ENCODE data around the gene DDB1.
"Not testable (repeated sequence)": the region's sequence is repeated elsewhere in the genome, so short reads cannot be mapped to it uniquely, and the experiment has no call there.

The DDB1 gene

DNA sequence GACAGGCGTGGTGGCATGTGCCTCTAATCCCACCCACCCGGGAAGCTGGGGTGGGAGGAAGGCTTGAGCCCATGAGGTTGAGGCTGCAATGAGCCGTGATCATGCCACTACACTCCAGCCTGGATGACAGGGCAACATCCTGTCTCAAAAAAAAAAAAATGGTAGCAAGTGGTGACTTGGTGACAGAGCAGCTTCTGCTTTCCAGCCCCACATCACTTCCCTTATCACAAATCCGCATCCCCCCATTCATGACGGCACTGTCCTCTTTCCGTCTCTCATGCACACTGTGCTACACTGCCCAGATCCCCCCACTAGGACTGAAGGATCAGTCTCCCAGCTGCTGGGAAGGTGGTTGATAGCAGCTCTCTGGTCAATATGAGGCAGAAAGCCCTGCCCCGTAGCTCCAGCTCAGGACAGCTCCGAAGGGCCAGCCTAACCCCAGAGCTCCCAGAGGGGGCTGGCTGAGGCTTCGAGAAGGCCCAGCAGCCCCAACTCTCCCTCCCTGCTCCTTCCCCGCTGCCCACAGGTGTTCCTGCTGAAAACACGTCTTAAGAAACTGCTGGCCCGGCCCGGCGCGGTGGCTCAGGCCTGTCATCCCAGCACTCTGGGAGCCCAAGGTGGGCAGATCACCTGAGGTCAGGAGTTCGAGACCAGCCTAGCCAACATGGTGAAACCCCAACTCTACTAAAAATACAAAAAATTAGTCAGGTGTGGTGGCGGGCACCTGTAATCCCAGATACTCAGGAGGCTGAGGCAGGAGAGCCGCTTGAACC is 76.0 kb downstream of the DDB1 start:
- no peak for DNase-seq (ENCODE audit: low spot score)
- in situ Hi-C loops (cut with MboI; ENCODE audit: low sequenced_read_pairs, unreplicated experiment), result no loop called here
- TF ChIP-seq, protein P1, sequence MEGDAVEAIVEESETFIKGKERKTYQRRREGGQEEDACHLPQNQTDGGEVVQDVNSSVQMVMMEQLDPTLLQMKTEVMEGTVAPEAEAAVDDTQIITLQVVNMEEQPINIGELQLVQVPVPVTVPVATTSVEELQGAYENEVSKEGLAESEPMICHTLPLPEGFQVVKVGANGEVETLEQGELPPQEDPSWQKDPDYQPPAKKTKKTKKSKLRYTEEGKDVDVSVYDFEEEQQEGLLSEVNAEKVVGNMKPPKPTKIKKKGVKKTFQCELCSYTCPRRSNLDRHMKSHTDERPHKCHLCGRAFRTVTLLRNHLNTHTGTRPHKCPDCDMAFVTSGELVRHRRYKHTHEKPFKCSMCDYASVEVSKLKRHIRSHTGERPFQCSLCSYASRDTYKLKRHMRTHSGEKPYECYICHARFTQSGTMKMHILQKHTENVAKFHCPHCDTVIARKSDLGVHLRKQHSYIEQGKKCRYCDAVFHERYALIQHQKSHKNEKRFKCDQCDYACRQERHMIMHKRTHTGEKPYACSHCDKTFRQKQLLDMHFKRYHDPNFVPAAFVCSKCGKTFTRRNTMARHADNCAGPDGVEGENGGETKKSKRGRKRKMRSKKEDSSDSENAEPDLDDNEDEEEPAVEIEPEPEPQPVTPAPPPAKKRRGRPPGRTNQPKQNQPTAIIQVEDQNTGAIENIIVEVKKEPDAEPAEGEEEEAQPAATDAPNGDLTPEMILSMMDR (IDR thresholded peaks at IDR 0.05; ENCODE audit: borderline replicate concordance, control extremely low read depth, extremely low read depth, insufficient read depth, missing control alignments), result no peak

DNA sequence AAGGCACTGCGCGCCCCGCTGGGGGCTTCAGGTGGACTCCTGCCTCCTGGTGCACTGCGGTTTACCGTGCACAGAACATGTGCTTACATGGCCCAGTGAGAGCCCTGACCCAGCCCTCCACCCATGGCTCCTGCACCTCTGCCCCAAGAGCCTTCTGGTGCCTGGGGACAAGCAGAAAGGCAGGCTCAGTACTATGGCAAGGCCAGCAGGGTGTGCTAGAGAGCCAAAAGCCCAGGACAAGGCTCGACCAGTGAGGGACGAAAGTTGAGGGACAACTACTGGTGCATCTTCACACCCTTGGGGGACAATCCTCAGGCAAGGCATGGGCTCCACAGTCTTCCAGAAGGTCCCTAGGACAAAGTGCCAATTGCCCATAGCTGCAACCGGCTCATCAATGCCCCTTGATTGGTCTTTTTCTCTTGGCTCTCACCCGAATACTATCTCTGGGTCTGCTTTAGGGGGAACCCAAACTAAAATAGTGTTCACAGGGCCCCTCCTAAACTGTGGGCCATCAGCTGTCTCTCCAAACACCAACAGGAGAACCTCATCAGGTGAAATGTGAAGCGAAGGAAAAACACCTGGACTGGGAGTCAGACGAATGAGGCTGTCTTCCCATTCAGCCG is 78.4 kb downstream of the DDB1 start:
- in situ Hi-C loops (cut with MboI; ENCODE audit: low sequenced_read_pairs, unreplicated experiment), result no loop called here
- TF ChIP-seq, protein P1 (IDR thresholded peaks at IDR 0.05; ENCODE audit: borderline replicate concordance, control extremely low read depth, extremely low read depth, insufficient read depth, missing control alignments), result peak; percentile 87
- peak; percentile 92 for DNase-seq (ENCODE audit: low spot score)

DNA sequence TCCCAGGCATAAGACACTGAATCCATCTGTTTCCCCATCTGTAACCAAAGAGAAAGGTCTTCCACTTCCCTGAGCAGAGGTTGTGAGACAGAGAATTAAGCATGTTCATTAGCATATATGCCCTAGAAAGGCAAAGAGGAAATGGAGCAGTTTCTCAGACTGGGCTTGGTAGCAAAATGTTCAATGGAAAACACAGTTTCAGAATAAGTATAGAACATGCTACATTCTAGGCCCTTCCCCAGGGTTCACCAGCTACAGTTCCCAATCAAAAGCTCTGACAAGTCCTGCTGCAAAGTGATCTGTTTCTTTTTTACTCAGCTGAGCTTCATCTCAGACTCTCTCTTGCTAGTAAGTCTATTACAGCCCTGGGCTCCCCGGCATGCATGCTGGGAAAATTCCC is 80.6 kb downstream of the DDB1 start:
- in situ Hi-C loops (cut with MboI; ENCODE audit: low sequenced_read_pairs, unreplicated experiment); DNase-seq (ENCODE audit: low spot score): not testable (repeated sequence)

DNA sequence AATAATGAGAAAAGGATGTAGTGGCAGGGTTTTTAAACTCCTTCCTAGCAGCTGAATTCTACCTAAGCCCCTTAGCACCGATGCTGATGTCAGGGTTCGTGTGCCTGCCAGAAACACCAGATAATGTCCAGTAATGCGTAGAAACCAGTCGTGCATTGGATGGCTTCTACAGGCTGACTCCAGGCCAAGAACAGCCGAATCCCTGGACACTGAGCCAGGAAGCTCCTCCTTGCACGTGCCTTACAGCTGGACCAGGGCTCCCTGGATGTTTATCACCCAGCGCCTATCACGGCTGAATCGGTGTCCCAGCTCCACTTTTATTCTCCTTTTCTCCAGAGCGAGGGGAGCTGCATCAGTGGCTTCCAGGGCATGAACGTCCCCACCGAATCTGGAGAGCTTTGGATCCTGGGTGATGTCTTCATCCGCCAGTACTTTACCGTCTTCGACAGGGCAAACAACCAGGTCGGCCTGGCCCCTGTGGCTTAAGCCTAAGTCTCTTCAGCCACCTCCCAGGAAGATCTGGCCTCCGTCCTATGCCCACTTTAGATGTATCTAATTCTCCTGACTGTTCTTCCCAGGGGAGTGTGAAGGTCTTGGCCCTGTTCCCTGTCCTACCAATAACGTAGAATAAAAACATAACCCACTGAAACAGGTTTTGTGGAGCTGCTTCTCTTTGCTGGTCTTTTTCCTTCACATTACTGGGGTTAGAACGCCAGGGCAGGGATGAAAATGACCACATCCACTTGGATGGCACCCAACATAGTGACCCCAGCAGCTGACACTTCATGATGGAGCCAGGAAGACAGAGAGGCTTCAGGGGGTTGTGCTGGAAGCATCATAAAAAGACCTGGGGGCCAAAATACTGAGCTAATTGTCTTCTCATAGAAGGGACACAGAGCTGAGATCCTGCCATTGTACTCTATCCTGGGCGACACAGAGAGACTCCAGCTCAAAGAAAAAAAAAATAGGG is 81.8 kb downstream of the DDB1 start:
- in situ Hi-C loops (cut with MboI; ENCODE audit: low sequenced_read_pairs, unreplicated experiment); DNase-seq (ENCODE audit: low spot score): not testable (repeated sequence)
